Smooth muscle cell (in vitro differentiated cells): ENCODE measurements around the gene ZSWIM3. TPM values are rescaled to one million over a fixed set of nuclear protein-coding genes. Genes with fewer than 3 reads are reported as not detected.

Source experiments
- DNase-seq: peaks from one replicate; lab custom pipeline; 2025; ENCODE audit not compliant: unreplicated experiment; lab: John Stamatoyannopoulos, UW
- H2AFZ ChIP-seq: fragments of 200-600 bp; sonication (generic); 2 replicates; pipeline ENCODE4 v1.6.0; 2016; ENCODE audit warnings: antibody characterized with exemption, low read depth, mild to moderate bottlenecking
- H3F3A ChIP-seq: fragments of 200-600 bp; sonication (generic); 2 replicates; pipeline ENCODE4 v1.6.0; 2017; ENCODE audit warnings: antibody characterized with exemption, low read depth
- H3K27ac ChIP-seq: fragments of 200-600 bp; sonication (generic); 2 replicates; pipeline ENCODE4 v1.5.1; 2016; ENCODE audit warnings: low read depth, mild to moderate bottlenecking
- H3K27me3 ChIP-seq: fragments of 200-600 bp; sonication (generic); 2 replicates; pipeline ENCODE4 v1.6.1; 2016; ENCODE audit warnings: low read depth, mild to moderate bottlenecking
- H3K36me3 ChIP-seq: fragments of 200-600 bp; sonication (generic); 2 replicates; pipeline ENCODE4 v1.5.1; 2016; ENCODE audit warnings: low read depth
- H3K4me1 ChIP-seq: fragments of 200-600 bp; sonication (generic); 2 replicates; pipeline ENCODE4 v1.5.1; 2016; ENCODE audit warnings: low read depth
- H3K4me2 ChIP-seq: fragments of 200-600 bp; sonication (generic); 2 replicates; pipeline ENCODE4 v1.6.0; 2016; ENCODE audit warnings: mild to moderate bottlenecking
- H3K4me3 ChIP-seq: fragments of 200-600 bp; sonication (generic); 2 replicates; pipeline ENCODE4 v1.5.1; 2016; ENCODE audit warnings: mild to moderate bottlenecking
- H3K79me2 ChIP-seq: fragments of 200-600 bp; sonication (generic); 2 replicates; pipeline ENCODE4 v1.6.0; 2016; ENCODE audit warnings: low read depth, mild to moderate bottlenecking
- H3K9ac ChIP-seq: fragments of 200-600 bp; sonication (generic); 2 replicates; pipeline ENCODE4 v1.6.0; 2016; ENCODE audit warnings: low read depth
- H3K9me3 ChIP-seq: fragments of 200-600 bp; sonication (generic); replicated peaks from 2 replicates; pipeline ENCODE4 v1.5.1; 2016; ENCODE audit warnings: low read depth
- H4K20me1 ChIP-seq: fragments of 200-600 bp; sonication (generic); 2 replicates; pipeline ENCODE4 v1.6.0; 2016; ENCODE audit warnings: low read depth
- CTCF ChIP-seq: fragments of 200-600 bp; sonication (generic); IDR thresholded peaks from 2 replicates; pipeline ENCODE4 v1.5.1; 2017; ENCODE audit warnings: borderline replicate concordance, mild to moderate bottlenecking, antibody characterized with exemption; ENCODE audit not compliant: insufficient read depth, poor library complexity, severe bottlenecking
- WGBS: methylation state at CpG from one replicate; pipeline ENCODE4 v1.1.7; 2016; ENCODE audit warnings: low lambda C conversion rate; 5-methylcytosine and 5-hydroxymethylcytosine counted together
- polyA plus RNA-seq: library from polyadenylated mRNA; unstranded; fragments of >200 nt; fragmentation: Nextera tagmentation; extraction: Ambion mirVana; gene quantifications from 2 replicates; pipeline ENCODE4 v1.2.1, GENCODE V29; 2016
- total RNA-seq: library from RNA; depleted of rRNA; stranded (reverse); fragments of >200 nt; gene quantifications from 2 replicates; pipeline ENCODE4 v1.2.3, GENCODE V29; 2014

Gene ZSWIM3
- total and polyA plus RNA-seq, 2 experiments from 2014 or later, result 1.4 to 4.9 TPM

- Histone ChIP-seq H3K27ac (no peak overlapping the region), H3K36me3 (no peaks in the 10 kb centered on the region), H4K20me1 (peaks cover 4% of the 10 kb centered on the region), H3K9ac (no peak overlapping the region), H3K79me2 (no peaks in the 10 kb centered on the region), H3K4me2 (peak overlapping the region; percentile 99), H3F3A (peaks cover 11% of the 10 kb centered on the region), H2AFZ (no peak overlapping the region), H3K27me3 (no peaks in the 10 kb centered on the region), H3K4me1 (peaks cover 10% of the 10 kb centered on the region), H3K9me3 (no peaks in the 10 kb centered on the region), H3K4me3 (no peak overlapping the region)
- DNase-seq, result no peak
- TF ChIP-seq CTCF, result no peak
- 96% methylated on average over 4 of the region's 4 CpGs for WGBS
These were observed 24.8 kb upstream of the ZSWIM3 start for GRCh38 chr20:45832619-45833018.

GRCh38 chr20:45833030-45833882 is 24.2 kb upstream of the ZSWIM3 start, which contains the start of gene SNX21:
Gene SNX21, plus strand, starts transcription at chr20:45833799. Its CDS starts 121 bp downstream, at chr20:45833920.
- H4K20me1 ChIP-seq, result peaks cover 4% of the 10 kb centered on the region
- no peaks in the 10 kb centered on the region for H3K9me3 ChIP-seq
- no peak for TF ChIP-seq CTCF
- peaks cover 10% of the 10 kb centered on the region for H3K4me1 ChIP-seq
- H3K9ac ChIP-seq, result peak within 1 kb of the TSS; percentile 42
- H3K27me3 ChIP-seq, result no peaks in the 10 kb centered on the region
- peak within 1 kb of the TSS; percentile 46 for H3K27ac ChIP-seq
- peak within 1 kb of the TSS; percentile 93 for H2AFZ ChIP-seq
- peak within 1 kb of the TSS; percentile 88 for H3K4me3 ChIP-seq
- peak within 1 kb of the TSS; percentile 99 for H3K4me2 ChIP-seq
- no peaks in the 10 kb centered on the region for H3K79me2 ChIP-seq
- H3K36me3 ChIP-seq, result no peaks in the 10 kb centered on the region
- WGBS, result 10% methylated on average over 27 of the region's 35 CpGs
- peak; percentile 80 for DNase-seq
- peaks cover 11% of the 10 kb centered on the region for H3F3A ChIP-seq

GRCh38 chr20:45833883-45834796 is 23.3 kb upstream of the ZSWIM3 start:
- WGBS, result 6% methylated on average over 53 of the region's 71 CpGs
- DNase-seq, result peak; percentile 80
- H4K20me1 ChIP-seq, result peaks cover 4% of the 10 kb centered on the region
- peak overlapping the region; percentile 88 for H3K4me3 ChIP-seq
- no peaks in the 10 kb centered on the region for H3K36me3 ChIP-seq
- no peak for TF ChIP-seq CTCF
- H3K9me3 ChIP-seq, result no peaks in the 10 kb centered on the region
- H2AFZ ChIP-seq, result peak overlapping the region; percentile 93
- no peaks in the 10 kb centered on the region for H3K27me3 ChIP-seq
- peak overlapping the region; percentile 99 for H3K4me2 ChIP-seq
- peak overlapping the region; percentile 42 for H3K9ac ChIP-seq
- H3F3A ChIP-seq, result peaks cover 11% of the 10 kb centered on the region
- H3K79me2 ChIP-seq, result no peaks in the 10 kb centered on the region
- peaks cover 5% of the 10 kb centered on the region for H3K4me1 ChIP-seq
- H3K27ac ChIP-seq, result peak overlapping the region; percentile 46
